DOHH2 (cell line): ENCODE measurements around the gene ATP10B.

Experiments
- EZH2phosphoT487 ChIP-seq: fragments of 200-600 bp; sonication (generic); IDR thresholded peaks from 2 replicates; pipeline ENCODE4 v1.6.1; 2017; ENCODE audit warnings: borderline replicate concordance, mild to moderate bottlenecking, antibody characterized with exemption, low read length, moderate library complexity, mixed read lengths
- TF ChIP-seq, protein P1 (sequence below): fragments of 200-600 bp; sonication (generic); IDR thresholded peaks from one replicate; pipeline ENCODE4 v1.5.1; 2014; ENCODE audit warnings: antibody characterized with exemption, mild to moderate bottlenecking, low read depth, low read length; ENCODE audit not compliant: poor library complexity, severe bottlenecking

DNA sequence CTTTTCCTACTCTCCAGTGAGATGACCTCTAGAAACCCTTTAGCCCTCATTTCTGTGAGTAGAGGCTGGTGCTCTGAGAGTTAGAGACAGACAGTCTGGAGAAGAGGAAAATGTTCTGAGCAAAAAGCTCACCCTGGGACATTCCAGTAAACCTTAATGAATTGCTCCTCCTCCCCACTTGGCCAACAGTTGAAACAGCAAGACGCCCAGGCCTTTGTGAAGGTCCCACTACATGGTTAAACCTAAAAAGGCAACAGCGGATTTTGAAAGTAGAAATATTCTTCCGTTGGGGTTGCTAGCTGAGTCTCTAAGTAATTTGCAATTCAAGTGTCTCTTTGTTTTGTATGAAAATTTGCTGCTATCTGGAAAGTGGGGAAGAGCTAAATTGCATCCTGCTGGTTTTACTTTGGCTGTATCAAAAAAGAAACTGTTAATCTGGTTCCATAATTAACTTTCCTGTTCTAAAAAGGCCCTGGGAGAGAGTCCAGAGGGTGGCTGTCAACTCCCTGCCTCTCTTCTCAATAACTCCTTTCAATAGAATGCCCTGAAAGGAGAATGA is 63.8 kb downstream of the ATP10B start:
- TF ChIP-seq, protein P1, sequence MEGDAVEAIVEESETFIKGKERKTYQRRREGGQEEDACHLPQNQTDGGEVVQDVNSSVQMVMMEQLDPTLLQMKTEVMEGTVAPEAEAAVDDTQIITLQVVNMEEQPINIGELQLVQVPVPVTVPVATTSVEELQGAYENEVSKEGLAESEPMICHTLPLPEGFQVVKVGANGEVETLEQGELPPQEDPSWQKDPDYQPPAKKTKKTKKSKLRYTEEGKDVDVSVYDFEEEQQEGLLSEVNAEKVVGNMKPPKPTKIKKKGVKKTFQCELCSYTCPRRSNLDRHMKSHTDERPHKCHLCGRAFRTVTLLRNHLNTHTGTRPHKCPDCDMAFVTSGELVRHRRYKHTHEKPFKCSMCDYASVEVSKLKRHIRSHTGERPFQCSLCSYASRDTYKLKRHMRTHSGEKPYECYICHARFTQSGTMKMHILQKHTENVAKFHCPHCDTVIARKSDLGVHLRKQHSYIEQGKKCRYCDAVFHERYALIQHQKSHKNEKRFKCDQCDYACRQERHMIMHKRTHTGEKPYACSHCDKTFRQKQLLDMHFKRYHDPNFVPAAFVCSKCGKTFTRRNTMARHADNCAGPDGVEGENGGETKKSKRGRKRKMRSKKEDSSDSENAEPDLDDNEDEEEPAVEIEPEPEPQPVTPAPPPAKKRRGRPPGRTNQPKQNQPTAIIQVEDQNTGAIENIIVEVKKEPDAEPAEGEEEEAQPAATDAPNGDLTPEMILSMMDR: no peak
- no peak for TF ChIP-seq EZH2phosphoT487
